Hematopoietic multipotent progenitor cell treated with erythropoietin and hydrocortisone succinate and interleukin-3 and kit ligand, for 6 days (in vitro differentiated cells): ENCODE data around the gene TUBA8.
A peak's percentile ranks its signal among the peaks of the same experiment; 100 is the strongest.
"Not testable (repeated sequence)": the region's sequence is repeated elsewhere in the genome, so short reads cannot be mapped to it uniquely, and the experiment has no call there.

Experiments used
- DNase-seq: peaks from one replicate; pipeline ENCODE4 v3.0.0-alpha.2; 2015

The TUBA8 gene

DNA sequence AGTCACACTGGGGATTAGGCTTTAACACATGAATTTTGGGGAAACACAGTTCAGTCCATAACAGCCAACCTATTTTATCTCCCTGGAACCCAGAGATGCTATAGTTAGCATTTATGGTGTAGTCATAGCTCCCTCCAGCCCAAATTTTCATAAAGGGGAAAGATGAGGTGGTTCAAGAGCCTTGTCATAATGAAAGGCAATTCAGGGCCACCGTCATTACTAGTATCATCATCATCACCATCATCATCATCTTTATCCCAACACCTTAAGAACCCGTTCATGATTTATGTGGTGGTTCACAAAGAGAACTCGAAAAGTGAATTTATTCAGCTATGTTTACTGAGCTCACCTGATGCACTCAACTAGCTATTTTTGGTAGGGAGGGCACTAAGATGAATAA is 2.4 kb upstream of the TUBA8 start:
- DNase-seq: no peak

DNA sequence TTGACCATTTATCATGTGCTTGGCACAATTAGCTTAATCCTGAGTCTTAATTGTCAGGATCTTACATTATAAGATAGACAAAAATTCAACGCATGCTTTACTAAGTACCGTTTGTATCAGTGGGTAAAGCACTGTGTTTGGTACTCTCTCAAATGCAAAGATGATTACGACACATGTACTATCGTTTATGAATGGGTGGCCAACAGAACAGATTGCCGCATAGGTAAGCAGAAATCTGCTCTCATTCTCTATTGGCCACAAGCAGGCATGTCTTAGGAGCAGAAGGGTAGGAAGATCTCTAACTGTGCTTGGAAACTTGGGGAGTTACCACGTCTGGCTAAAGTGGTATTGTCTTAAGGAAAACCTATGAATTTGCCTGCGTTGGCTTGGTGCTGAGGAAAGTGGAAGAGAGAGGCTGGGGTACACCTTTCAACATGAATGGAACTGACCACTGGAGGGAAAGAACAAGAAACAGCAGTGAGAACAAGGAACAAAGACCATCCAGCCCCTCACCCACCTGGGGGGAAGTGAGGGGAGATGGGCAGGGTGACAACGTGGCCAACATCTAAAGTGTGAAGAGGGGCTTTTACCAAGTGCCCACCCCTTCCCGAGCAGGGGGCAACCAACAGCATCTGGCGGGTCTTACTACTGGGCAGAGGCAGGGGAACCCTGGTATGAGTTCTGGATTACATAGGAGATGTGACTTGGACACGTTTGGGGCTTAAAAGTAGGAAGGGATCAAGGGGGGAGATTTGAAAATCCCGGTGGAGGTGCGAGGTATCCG is 1.0 kb upstream of the TUBA8 start:
- no peak for DNase-seq

GRCh38 chr22:18110954-18111758 is 547 bp downstream of the TUBA8 start:
- no peak for DNase-seq

DNA sequence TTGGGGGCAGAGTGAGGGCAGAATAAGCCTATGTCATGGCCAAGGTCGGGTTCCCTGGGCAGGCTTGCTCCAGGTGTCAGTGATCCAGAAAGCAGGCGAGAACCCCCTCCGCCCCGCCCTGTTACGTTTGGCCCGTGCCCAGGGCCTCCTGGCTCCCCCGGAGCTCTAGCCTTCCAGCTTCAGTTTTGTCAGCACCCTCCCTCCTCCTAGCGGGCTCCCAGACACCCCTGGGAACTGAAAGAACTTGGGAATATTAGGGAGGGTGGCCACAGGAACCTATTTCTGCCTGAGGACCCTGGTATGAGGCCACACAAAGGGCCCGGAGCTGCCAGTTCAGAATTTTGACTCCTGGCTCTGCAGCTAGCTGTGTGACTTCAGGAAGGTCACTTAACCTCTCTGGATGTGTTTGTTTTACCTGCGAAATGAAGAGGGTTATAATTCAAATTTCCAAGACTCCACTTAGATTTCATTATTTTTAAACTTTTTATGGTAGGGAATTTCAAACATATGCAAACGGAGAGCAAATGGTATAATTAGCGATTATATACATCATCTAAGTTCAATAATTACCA is 1.2 kb downstream of the TUBA8 start:
- no peak for DNase-seq

DNA sequence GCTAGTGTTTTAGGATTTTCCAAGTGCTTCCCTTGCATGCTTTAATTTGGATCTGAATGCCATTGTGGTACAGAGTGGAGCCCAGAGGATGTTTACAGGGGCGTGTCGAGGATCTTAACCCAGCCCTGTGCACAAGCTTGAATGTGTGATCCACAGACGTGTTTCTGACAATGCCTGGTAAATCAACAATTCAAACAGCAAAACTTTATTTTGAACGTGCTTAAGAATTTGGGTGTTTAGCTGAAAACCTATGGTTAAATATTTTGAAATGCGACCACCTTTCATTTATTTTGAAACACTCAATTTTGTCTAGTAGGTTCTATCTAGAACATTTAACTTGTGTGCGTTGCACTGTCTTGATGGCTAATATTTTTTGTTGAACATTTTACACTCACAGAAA is 1.8 kb downstream of the TUBA8 start:
- no peak for DNase-seq

DNA sequence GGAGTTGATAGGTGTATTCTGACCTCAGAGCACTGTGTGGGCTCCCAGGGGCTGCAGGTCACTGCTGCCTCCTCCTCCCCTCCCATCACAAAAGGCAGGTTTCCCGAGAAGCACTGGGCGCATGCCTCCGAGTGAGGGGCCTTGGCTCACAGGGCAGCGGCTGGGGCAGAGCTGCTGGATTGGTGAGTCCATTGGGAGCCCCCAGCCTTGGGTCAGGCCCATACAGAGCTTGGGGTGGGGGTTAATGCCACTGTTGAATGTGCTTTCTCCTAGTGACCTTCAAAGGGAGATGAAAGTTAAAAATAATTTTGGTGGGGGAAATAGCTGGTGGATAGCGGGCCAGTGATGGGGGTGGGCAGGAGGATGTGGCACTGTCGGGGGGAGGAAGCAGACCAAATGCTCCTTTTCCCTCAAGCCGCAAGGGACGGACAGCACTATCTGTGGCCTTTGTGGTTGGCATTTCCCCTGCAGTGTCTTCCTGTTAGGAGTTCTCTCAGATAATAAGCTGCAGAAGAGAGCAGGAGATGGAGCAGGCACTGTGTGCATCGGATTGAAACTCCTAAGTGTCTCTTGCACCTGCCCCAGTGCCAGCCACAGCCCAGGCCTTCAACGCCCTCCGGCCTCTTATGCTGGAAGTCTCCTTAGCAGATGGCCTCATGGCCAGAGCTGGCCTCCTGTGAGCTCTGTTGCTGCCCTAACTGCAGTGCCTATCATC is 3.2 kb downstream of the TUBA8 start:
- DNase-seq: peak; percentile 77

DNA sequence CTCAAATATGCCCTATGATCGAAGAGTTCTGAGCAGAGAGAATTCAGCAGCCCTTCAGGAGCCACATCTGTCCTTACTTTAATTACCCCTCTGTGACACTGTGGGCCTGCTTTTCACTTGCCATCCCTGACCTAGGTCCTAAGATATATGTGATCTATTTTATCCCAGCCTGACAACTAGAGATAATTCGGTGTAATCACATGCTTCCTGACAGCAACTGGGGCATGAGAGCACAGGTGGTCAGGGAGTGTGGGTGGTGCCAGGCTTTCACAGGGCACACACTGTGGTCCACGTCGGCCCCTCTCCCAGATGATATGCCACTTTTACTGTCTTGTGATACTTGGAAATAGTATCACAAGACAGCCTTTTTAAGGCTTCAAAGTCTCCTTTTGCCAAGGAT is 3.9 kb downstream of the TUBA8 start:
- DNase-seq: peak; percentile 41

- no peak for DNase-seq
Observed at GRCh38 chr22:18114976-18115652, 4.5 kb downstream of the TUBA8 start.

DNA sequence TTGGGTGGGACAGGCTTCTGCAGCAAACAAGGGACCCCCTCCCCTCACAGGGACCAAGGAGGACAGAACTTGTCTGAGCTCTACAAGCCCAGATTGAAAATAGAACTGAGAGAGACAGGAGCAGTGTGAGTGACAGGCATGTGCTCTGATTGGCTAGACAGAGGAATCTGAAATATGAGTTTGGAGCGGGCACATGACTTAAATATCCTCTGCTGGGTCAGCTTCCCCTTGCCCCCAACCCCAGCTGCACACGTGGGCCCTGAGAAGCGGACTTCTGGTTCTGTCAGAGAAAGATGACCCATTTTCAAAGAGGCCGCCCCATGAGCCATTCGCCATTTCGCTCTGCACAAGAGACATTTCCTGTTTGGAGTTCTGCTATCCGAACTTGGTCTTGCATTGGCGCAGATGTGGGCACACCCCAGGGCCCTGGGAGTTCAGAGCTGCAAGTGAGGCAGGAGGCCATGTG is 5.3 kb downstream of the TUBA8 start:
- no peak for DNase-seq

GRCh38 chr22:18116634-18117033 is 6.0 kb downstream of the TUBA8 start:
- DNase-seq: no peak

- DNase-seq: no peak
Observed at GRCh38 chr22:18118345-18118915, 7.8 kb downstream of the TUBA8 start.

DNA sequence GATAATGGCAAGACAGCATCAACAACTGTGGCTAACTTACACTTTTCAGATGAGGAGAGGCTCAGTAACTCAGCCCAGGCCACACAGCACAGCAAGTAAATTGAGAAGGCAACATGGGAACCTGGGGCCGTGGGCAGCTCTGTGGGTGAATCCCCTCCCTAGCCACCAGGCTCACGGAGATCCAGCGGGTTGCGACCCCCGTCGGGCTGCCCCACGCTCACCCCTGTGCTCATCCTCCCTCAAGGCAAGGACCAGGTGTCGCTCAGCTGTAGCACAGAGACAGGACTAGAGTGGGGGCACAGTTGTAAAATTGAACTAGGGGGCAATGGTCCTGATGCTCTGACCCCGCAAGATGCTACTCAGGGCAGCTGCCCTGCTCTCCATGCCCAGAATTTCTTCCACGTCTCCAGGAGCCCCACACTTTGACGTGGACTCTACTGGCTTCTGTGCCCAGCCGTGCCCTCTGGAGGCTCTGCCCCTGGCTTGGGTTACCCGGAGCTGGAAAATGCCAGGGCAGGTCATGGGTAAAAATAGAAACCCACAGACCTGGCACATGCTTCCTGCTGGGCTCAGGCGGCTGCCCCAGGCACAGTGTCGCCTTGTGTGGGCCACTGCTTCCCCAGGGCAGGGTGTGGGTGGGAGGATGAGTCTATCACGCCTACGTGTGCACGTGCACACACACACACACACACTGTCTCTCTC is 9.0 kb downstream of the TUBA8 start:
- no peak for DNase-seq

GRCh38 chr22:18120857-18121256 is 10.2 kb downstream of the TUBA8 start:
- no peak for DNase-seq

GRCh38 chr22:18121506-18121905 is 10.9 kb downstream of the TUBA8 start:
- DNase-seq: no peak

DNA sequence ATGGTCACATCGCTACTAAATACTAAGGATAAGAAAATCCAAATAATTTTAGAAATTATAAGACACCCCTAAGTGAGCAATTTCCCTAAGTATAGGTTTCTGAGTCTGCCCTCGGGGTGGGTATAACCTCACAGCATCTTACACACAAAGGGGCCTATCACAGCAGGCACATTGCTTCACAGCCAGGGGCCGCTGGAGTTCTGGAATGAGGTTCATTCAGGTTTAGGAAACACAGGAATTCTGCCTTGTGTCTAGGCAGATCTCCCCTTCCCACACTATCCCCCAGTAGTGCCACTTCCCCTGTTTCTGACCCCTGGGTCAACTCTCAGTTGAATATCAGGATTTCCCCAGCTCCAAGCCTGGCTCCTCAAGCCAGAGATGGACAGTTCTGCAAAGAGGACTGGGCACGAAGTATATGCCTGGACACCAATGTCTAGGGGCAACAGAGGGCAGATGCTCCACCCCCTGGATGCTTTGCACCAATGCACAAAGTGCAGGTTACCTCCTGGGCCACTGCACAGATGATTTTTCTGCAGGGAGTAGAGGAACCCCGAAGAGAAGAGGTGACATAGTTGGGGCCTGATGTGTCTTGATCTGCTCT is 11.4 kb downstream of the TUBA8 start:
- no peak for DNase-seq

- DNase-seq: not testable (repeated sequence)
Observed at GRCh38 chr22:18123476-18124025, 12.9 kb downstream of the TUBA8 start.

DNA sequence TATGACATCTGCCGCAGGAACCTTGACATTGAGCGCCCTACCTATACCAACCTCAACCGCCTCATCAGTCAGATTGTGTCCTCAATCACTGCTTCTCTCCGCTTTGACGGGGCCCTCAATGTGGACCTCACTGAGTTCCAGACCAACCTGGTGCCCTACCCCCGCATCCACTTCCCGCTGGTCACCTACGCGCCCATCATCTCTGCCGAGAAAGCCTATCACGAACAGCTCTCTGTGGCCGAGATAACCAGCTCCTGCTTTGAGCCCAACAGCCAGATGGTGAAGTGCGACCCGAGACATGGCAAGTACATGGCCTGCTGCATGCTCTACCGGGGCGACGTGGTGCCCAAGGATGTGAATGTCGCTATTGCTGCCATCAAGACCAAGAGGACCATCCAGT is 16.0 kb downstream of the TUBA8 start:
- DNase-seq: no peak

GRCh38 chr22:18130018-18130417 is 19.4 kb downstream of the TUBA8 start:
- DNase-seq: no peak

GRCh38 chr22:18130699-18131429 is 20.3 kb downstream of the TUBA8 start:
- DNase-seq: no peak

- DNase-seq: no peak
Observed at GRCh38 chr22:18133452-18133851, 22.8 kb downstream of the TUBA8 start.
